Measurements from ENCODE around the gene KRT40.

Gene KRT40

GRCh38 chr17:41010441-41010840 is 26.3 kb upstream of the KRT40 start:
- no peak for TF ChIP-seq CTCF (IDR thresholded peaks at IDR 0.05; ENCODE audit: low read depth, low read length, missing control alignments)
- no peak for DNase-seq (ENCODE audit: low read depth)
- no peak overlapping the region for H3K4me3 ChIP-seq (ENCODE audit: low read depth, low read length)
- in situ Hi-C loops (cut with HindIII; ENCODE audit: low sequenced_read_pairs), result no loop called here

- in situ Hi-C loops (cut with HindIII; ENCODE audit: low sequenced_read_pairs), result no loop called here
- no peak for DNase-seq (ENCODE audit: low read depth)
- TF ChIP-seq CTCF (IDR thresholded peaks at IDR 0.05; ENCODE audit: low read depth, low read length, missing control alignments), result no peak
- no peak overlapping the region for H3K4me3 ChIP-seq (ENCODE audit: low read depth, low read length)
These were observed 25.8 kb upstream of the KRT40 start for GRCh38 chr17:41009936-41010335.

GRCh38 chr17:41009301-41009760 is 25.2 kb upstream of the KRT40 start:
- TF ChIP-seq CTCF (IDR thresholded peaks at IDR 0.05; ENCODE audit: low read depth, low read length, missing control alignments), result no peak
- DNase-seq (ENCODE audit: low read depth), result no peak

GRCh38 chr17:41008811-41009210 is 24.7 kb upstream of the KRT40 start, which contains the start of gene KRTAP3-1:
KRTAP3-1 (minus strand) TSS chr17:41009128; CDS start chr17:41009074, 54 bp downstream.
- in situ Hi-C loops (cut with HindIII; ENCODE audit: low sequenced_read_pairs), result no loop called here
- DNase-seq (ENCODE audit: low read depth), result no peak
- no peak for TF ChIP-seq CTCF (IDR thresholded peaks at IDR 0.05; ENCODE audit: low read depth, low read length, missing control alignments)
- no peak within 1 kb of the TSS for H3K4me3 ChIP-seq (ENCODE audit: low read depth, low read length)

More at GRCh38 chr17:41009301-41009760, 25.2 kb upstream of the KRT40 start:
- in situ Hi-C loops (cut with HindIII; ENCODE audit: low sequenced_read_pairs), result no loop called here
- H3K4me3 ChIP-seq (ENCODE audit: low read depth, low read length), result no peak overlapping the region

GRCh38 chr17:41004397-41004796 is 20.3 kb upstream of the KRT40 start:
- no peak overlapping the region for H3K4me3 ChIP-seq (ENCODE audit: low read depth, low read length)
- TF ChIP-seq CTCF (IDR thresholded peaks at IDR 0.05; ENCODE audit: low read depth, low read length, missing control alignments), result no peak
- DNase-seq (ENCODE audit: low read depth), result no peak
- in situ Hi-C loops (cut with HindIII; ENCODE audit: low sequenced_read_pairs), result no loop called here

GRCh38 chr17:41003926-41004325 is 19.8 kb upstream of the KRT40 start:
- TF ChIP-seq CTCF (IDR thresholded peaks at IDR 0.05; ENCODE audit: low read depth, low read length, missing control alignments), result no peak
- in situ Hi-C loops (cut with HindIII; ENCODE audit: low sequenced_read_pairs), result no loop called here
- no peak overlapping the region for H3K4me3 ChIP-seq (ENCODE audit: low read depth, low read length)
- no peak for DNase-seq (ENCODE audit: low read depth)

GRCh38 chr17:41002814-41003213 is 18.7 kb upstream of the KRT40 start:
- no peak for TF ChIP-seq CTCF (IDR thresholded peaks at IDR 0.05; ENCODE audit: low read depth, low read length, missing control alignments)
- H3K4me3 ChIP-seq (ENCODE audit: low read depth, low read length), result no peak overlapping the region
- in situ Hi-C loops (cut with HindIII; ENCODE audit: low sequenced_read_pairs), result no loop called here
- no peak for DNase-seq (ENCODE audit: low read depth)
